CD8-positive, alpha-beta memory T cell (primary cell): ENCODE data around the gene HELZ2. TPM values are rescaled to one million over a fixed set of nuclear protein-coding genes. Genes with fewer than 3 reads are reported as not detected.

Experiments
- CTCF ChIA-PET: fragments of 350-600 bp; sonication (Branson Sonifier 250); formaldehyde crosslinking; loops from one replicate; lab custom pipeline; 2021; ENCODE audit warnings: antibody characterized with exemption; lab: Charles Lee
- POLR2A ChIA-PET: fragments of 350-600 bp; sonication (Branson Sonifier 250); formaldehyde crosslinking; loops from one replicate; lab custom pipeline; 2021; ENCODE audit warnings: antibody characterized with exemption; lab: Charles Lee
- DNase-seq, 5 donors: peaks; one replicate each; pipeline versions ENCODE4 v3.0.0 to v3.0.0-alpha.2; 2020 to 2022; ENCODE audit warnings: mixed read lengths in 1 of 5
- H3K27ac ChIP-seq: one replicate; pipeline ENCODE4 v1.7.0; 2013; ENCODE audit warnings: low read depth, mild to moderate bottlenecking, low read length, moderate library complexity
- H3K27me3 ChIP-seq: 2 replicates; pipeline ENCODE4 v1.7.0; 2013; ENCODE audit warnings: low read length, mild to moderate bottlenecking; ENCODE audit not compliant: insufficient read depth, poor library complexity, severe bottlenecking
- H3K36me3 ChIP-seq: 2 replicates; pipeline ENCODE4 v1.7.0; 2013; ENCODE audit warnings: mild to moderate bottlenecking, low read length, moderate library complexity; ENCODE audit not compliant: insufficient read depth
- H3K4me1 ChIP-seq: 2 replicates; pipeline ENCODE4 v1.7.0; 2013; ENCODE audit warnings: mild to moderate bottlenecking, low read length, moderate library complexity; ENCODE audit not compliant: insufficient read depth
- H3K4me3 ChIP-seq: 2 replicates; pipeline ENCODE4 v1.7.0; 2013; ENCODE audit warnings: mild to moderate bottlenecking, low read length
- H3K9me3 ChIP-seq: 2 replicates; pipeline ENCODE4 v1.7.0; 2013; ENCODE audit warnings: mild to moderate bottlenecking, low read length
- H3K27ac Mint-ChIP-seq, 8 donors: one replicate each; pipeline ENCODE4 v1.8.0; 2020 to 2021; ENCODE audit warnings: mixed read lengths in 8 of 8, mild to moderate bottlenecking in 6 of 8, inconsistent platforms in 3 of 8, moderate library complexity in 3 of 8
- H3K27me3 Mint-ChIP-seq, 2 donors: one replicate each; pipeline ENCODE4 v1.8.0; 2020 to 2021; ENCODE audit warnings: mixed read lengths in 2 of 2, mild to moderate bottlenecking in 1 of 2, moderate library complexity in 1 of 2
- H3K36me3 Mint-ChIP-seq, 3 donors: one replicate each; pipeline ENCODE4 v1.8.0; 2020 to 2021; ENCODE audit warnings: mixed read lengths in 3 of 3, inconsistent platforms in 1 of 3, mild to moderate bottlenecking in 1 of 3
- H3K4me1 Mint-ChIP-seq, 3 donors: one replicate each; pipeline ENCODE4 v1.8.0; 2020 to 2021; ENCODE audit warnings: mixed read lengths in 3 of 3, inconsistent platforms in 1 of 3, mild to moderate bottlenecking in 1 of 3
- H3K4me3 Mint-ChIP-seq, 7 donors: one replicate each; pipeline ENCODE4 v1.8.0; 2020 to 2021; ENCODE audit warnings: mixed read lengths in 7 of 7, mild to moderate bottlenecking in 6 of 7, moderate library complexity in 4 of 7, inconsistent platforms in 2 of 7
- H3K9me3 Mint-ChIP-seq, 5 donors: one replicate each; pipeline ENCODE4 v1.8.0; 2020 to 2022; ENCODE audit warnings: mixed read lengths in 5 of 5, mild to moderate bottlenecking in 3 of 5, moderate library complexity in 2 of 5, inconsistent platforms in 1 of 5
- polyA plus RNA-seq: library from polyadenylated mRNA; unstranded; fragments of 300-500 nt; fragmentation: Illumina TruSeq; gene quantifications from one replicate; pipeline ENCODE4 v1.2.3, GENCODE V29; 2021
- total RNA-seq, 2 experiments: library from RNA; stranded (reverse); gene quantifications; one replicate each; pipeline ENCODE4 v1.2.3, GENCODE V29; 2021

Gene HELZ2
- total and polyA plus RNA-seq, 3 experiments from 2014 or later = 7.4 to 9.8 (median 8.7) TPM

- H3K27ac ChIP-seq = no peak overlapping the region
- H3K9me3 ChIP-seq = no peaks in the 10 kb centered on the region
- no peaks in the 10 kb centered on the region for H3K27me3 ChIP-seq
- H3K4me3 ChIP-seq = no peak overlapping the region
- DNase-seq = no peak
- H3K36me3 ChIP-seq = peaks cover 30% of the 10 kb centered on the region
- no peaks in the 10 kb centered on the region for H3K4me1 Mint-ChIP-seq
- H3K4me1 ChIP-seq = no peaks in the 10 kb centered on the region
- H3K4me3 Mint-ChIP-seq = no peak overlapping the region
- CTCF ChIA-PET = no interaction called here
- POLR2A ChIA-PET = no interaction called here
- H3K27me3 Mint-ChIP-seq = no peaks in the 10 kb centered on the region
- H3K27ac Mint-ChIP-seq = no peak overlapping the region
- H3K9me3 Mint-ChIP-seq = no peaks in the 10 kb centered on the region
- H3K36me3 Mint-ChIP-seq = peaks cover 7 to 74% (median 10%) of the 10 kb centered on the region in 3 donors
Observed at GRCh38 chr20:63594043-63594561, 20.1 kb upstream of the HELZ2 start.

- Mint-ChIP-seq H3K4me3 (no peak overlapping the region), H3K36me3 (peaks cover 9 to 71% (median 10%) of the 10 kb centered on the region in 3 donors), H3K4me1 (no peaks in the 10 kb centered on the region), H3K27ac (no peak overlapping the region), H3K9me3 (no peaks in the 10 kb centered on the region), H3K27me3 (no peaks in the 10 kb centered on the region)
- H3K4me3 ChIP-seq = no peak overlapping the region
- H3K4me1 ChIP-seq = peaks cover 8% of the 10 kb centered on the region
- no peak overlapping the region for H3K27ac ChIP-seq
- CTCF ChIA-PET = no interaction called here
- no peaks in the 10 kb centered on the region for H3K9me3 ChIP-seq
- H3K27me3 ChIP-seq = no peaks in the 10 kb centered on the region
- DNase-seq = no peak
- POLR2A ChIA-PET = no interaction called here
- H3K36me3 ChIP-seq = peaks cover 30% of the 10 kb centered on the region
Observed at GRCh38 chr20:63592661-63593060, 18.6 kb upstream of the HELZ2 start.

DNA sequence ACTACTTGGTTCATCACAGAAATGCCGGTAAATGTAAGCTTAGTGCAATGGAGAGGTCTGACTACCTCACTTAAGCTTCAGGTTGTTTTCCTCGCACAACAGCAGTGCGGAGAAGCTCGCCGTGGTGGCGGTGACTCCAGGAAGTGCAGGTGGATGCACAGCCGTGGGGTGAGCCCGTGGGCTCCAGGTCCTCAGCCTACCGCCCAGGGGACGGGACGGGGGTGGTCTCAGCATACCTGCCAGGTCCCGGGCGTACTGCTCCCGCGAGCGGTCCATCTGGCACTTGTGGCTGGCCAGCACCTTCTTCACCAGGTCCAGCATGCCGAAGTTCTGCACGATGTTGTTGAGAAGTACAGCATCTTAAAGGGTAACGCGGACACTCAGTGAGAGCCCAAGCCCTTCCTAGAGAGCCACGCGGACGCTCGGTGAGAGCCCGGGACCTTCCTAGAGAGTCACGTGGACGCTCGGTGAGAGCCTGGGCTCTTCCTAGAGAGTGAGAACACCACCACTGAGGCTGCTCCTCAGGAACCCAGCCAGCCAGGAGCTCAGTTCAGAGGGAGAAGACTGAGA, 17.8 kb upstream of the HELZ2 start:
- Mint-ChIP-seq H3K27ac (no peak overlapping the region), H3K36me3 (peaks cover 10 to 73% (median 11%) of the 10 kb centered on the region in 3 donors), H3K27me3 (no peaks in the 10 kb centered on the region), H3K9me3 (no peaks in the 10 kb centered on the region), H3K4me3 (no peak overlapping the region), H3K4me1 (no peaks in the 10 kb centered on the region)
- peaks cover 13% of the 10 kb centered on the region for H3K4me1 ChIP-seq
- H3K27me3 ChIP-seq = no peaks in the 10 kb centered on the region
- POLR2A ChIA-PET = no interaction called here
- H3K4me3 ChIP-seq = no peak overlapping the region
- CTCF ChIA-PET = no interaction called here
- no peak overlapping the region for H3K27ac ChIP-seq
- H3K36me3 ChIP-seq = peaks cover 30% of the 10 kb centered on the region
- no peak for DNase-seq
- no peaks in the 10 kb centered on the region for H3K9me3 ChIP-seq

GRCh38 chr20:63591147-63591533, 17.1 kb upstream of the HELZ2 start:
- Mint-ChIP-seq H3K27me3 (no peaks in the 10 kb centered on the region), H3K4me1 (no peaks in the 10 kb centered on the region), H3K36me3 (peaks cover 10 to 71% (median 11%) of the 10 kb centered on the region in 3 donors), H3K9me3 (no peaks in the 10 kb centered on the region), H3K4me3 (no peak overlapping the region), H3K27ac (no peak overlapping the region)
- Histone ChIP-seq H3K9me3 (no peaks in the 10 kb centered on the region), H3K36me3 (peaks cover 30% of the 10 kb centered on the region), H3K4me1 (peaks cover 13% of the 10 kb centered on the region), H3K27me3 (no peaks in the 10 kb centered on the region), H3K27ac (no peak overlapping the region), H3K4me3 (no peak overlapping the region)
- no peak for DNase-seq
- ChIA-PET POLR2A (no interaction called here), CTCF (no interaction called here)

- Mint-ChIP-seq H3K27me3 (no peaks in the 10 kb centered on the region), H3K4me1 (no peaks in the 10 kb centered on the region), H3K27ac (peak overlapping the region in 1 of 8 donors; percentile 81), H3K4me3 (no peak overlapping the region), H3K36me3 (peaks cover 10 to 68% (median 11%) of the 10 kb centered on the region in 3 donors), H3K9me3 (no peaks in the 10 kb centered on the region)
- H3K4me1 ChIP-seq = peaks cover 13% of the 10 kb centered on the region
- peaks cover 30% of the 10 kb centered on the region for H3K36me3 ChIP-seq
- no peaks in the 10 kb centered on the region for H3K27me3 ChIP-seq
- DNase-seq = no peak
- CTCF ChIA-PET = no interaction called here
- POLR2A ChIA-PET = no interaction called here
- H3K4me3 ChIP-seq = no peak overlapping the region
- H3K27ac ChIP-seq = no peak overlapping the region
- H3K9me3 ChIP-seq = no peaks in the 10 kb centered on the region
Observed at GRCh38 chr20:63590218-63591146, 16.4 kb upstream of the HELZ2 start.

GRCh38 chr20:63589261-63590217, 15.5 kb upstream of the HELZ2 start:
- ChIA-PET CTCF (no interaction called here), POLR2A (no interaction called here)
- no peaks in the 10 kb centered on the region for H3K27me3 ChIP-seq
- no peaks in the 10 kb centered on the region for H3K9me3 ChIP-seq
- H3K36me3 Mint-ChIP-seq = peaks cover 10 to 60% (median 11%) of the 10 kb centered on the region in 3 donors
- H3K4me3 ChIP-seq = no peak overlapping the region
- H3K27ac Mint-ChIP-seq = peak overlapping the region in 1 of 8 donors; percentile 81
- no peak overlapping the region for H3K4me3 Mint-ChIP-seq
- H3K27me3 Mint-ChIP-seq = no peaks in the 10 kb centered on the region
- no peak for DNase-seq
- H3K4me1 ChIP-seq = peaks cover 13% of the 10 kb centered on the region
- H3K9me3 Mint-ChIP-seq = no peaks in the 10 kb centered on the region
- no peak overlapping the region for H3K27ac ChIP-seq
- H3K4me1 Mint-ChIP-seq = no peaks in the 10 kb centered on the region
- peaks cover 30% of the 10 kb centered on the region for H3K36me3 ChIP-seq

- Histone ChIP-seq H3K27me3 (no peaks in the 10 kb centered on the region), H3K4me1 (peaks cover 13% of the 10 kb centered on the region), H3K36me3 (peaks cover 22% of the 10 kb centered on the region), H3K4me3 (no peak overlapping the region), H3K27ac (no peak overlapping the region), H3K9me3 (no peaks in the 10 kb centered on the region)
- Mint-ChIP-seq H3K9me3 (no peaks in the 10 kb centered on the region), H3K27me3 (no peaks in the 10 kb centered on the region), H3K27ac (no peak overlapping the region), H3K4me3 (no peak overlapping the region), H3K36me3 (peaks cover 10 to 53% (median 11%) of the 10 kb centered on the region in 3 donors), H3K4me1 (no peaks in the 10 kb centered on the region)
- CTCF ChIA-PET = no interaction called here
- POLR2A ChIA-PET = interaction anchor here (1.2 kb wide), 1 partner anchor 53 kb away, joined by 3 read pairs; no protein-coding TSS in a partner anchor
- DNase-seq = no peak
Observed at GRCh38 chr20:63588641-63589041, 14.6 kb upstream of the HELZ2 start.
